HG03280 (cell line): Measurements from ENCODE around the gene POC1A.
"Not testable (repeated sequence)": the region's sequence is repeated elsewhere in the genome, so short reads cannot be mapped to it uniquely, and the experiment has no call there.

Experiments used
- ATAC-seq: cut with Tn5 transposase; IDR thresholded peaks from one replicate; pipeline ENCODE4 v1.9.1; 2021; ENCODE audit warnings: mild to moderate bottlenecking, moderate library complexity; ENCODE audit not compliant: unreplicated experiment

Gene POC1A

GRCh38 chr3:52184690-52185089 is 30.5 kb upstream of the POC1A start:
- no peak for ATAC-seq

GRCh38 chr3:52183786-52184445 is 29.7 kb upstream of the POC1A start:
- no peak for ATAC-seq

- ATAC-seq, result no peak
Observed at GRCh38 chr3:52182691-52183090, 28.5 kb upstream of the POC1A start.

- ATAC-seq, result no peak
Observed at GRCh38 chr3:52182196-52182595, 28.0 kb upstream of the POC1A start.

- ATAC-seq, result no peak
Observed at GRCh38 chr3:52181543-52181942, 27.3 kb upstream of the POC1A start.

- no peak for ATAC-seq
Observed at GRCh38 chr3:52178537-52178936, 24.3 kb upstream of the POC1A start.

- not testable (repeated sequence) for ATAC-seq
Observed at GRCh38 chr3:52178126-52178525, 23.9 kb upstream of the POC1A start.

- ATAC-seq, result no peak
Observed at GRCh38 chr3:52177701-52178042, 23.4 kb upstream of the POC1A start.

- ATAC-seq, result no peak
Observed at GRCh38 chr3:52176951-52177700, 22.9 kb upstream of the POC1A start.

GRCh38 chr3:52176180-52176752 is 22.0 kb upstream of the POC1A start:
- ATAC-seq, result no peak

GRCh38 chr3:52175416-52176179 is 21.4 kb upstream of the POC1A start:
- ATAC-seq, result no peak

- no peak for ATAC-seq
Observed at GRCh38 chr3:52174896-52175295, 20.7 kb upstream of the POC1A start.

GRCh38 chr3:52173101-52173500 is 18.9 kb upstream of the POC1A start:
- ATAC-seq, result no peak

- no peak for ATAC-seq
Observed at GRCh38 chr3:52172262-52172757, 18.1 kb upstream of the POC1A start.

- ATAC-seq, result no peak
Observed at GRCh38 chr3:52171514-52172261, 17.5 kb upstream of the POC1A start.

- ATAC-seq, result not testable (repeated sequence)
Observed at GRCh38 chr3:52170217-52170616, 16.0 kb upstream of the POC1A start.

- no peak for ATAC-seq
Observed at GRCh38 chr3:52167240-52167639, 13.0 kb upstream of the POC1A start.

- ATAC-seq, result no peak
Observed at GRCh38 chr3:52162250-52162872, 8.1 kb upstream of the POC1A start.

GRCh38 chr3:52159503-52159902 is 5.3 kb upstream of the POC1A start:
- ATAC-seq, result no peak

- ATAC-seq, result no peak
Observed at GRCh38 chr3:52155912-52156311, 1.7 kb upstream of the POC1A start.
